NCI-H226 (cell line): ENCODE results near the gene MVP.
A peak's percentile ranks its signal among the peaks of the same experiment; 100 is the strongest.
"Not testable (repeated sequence)": the region's sequence is repeated elsewhere in the genome, so short reads cannot be mapped to it uniquely, and the experiment has no call there.

ENCODE experiments used
- DNase-seq: peaks from one replicate; pipeline ENCODE4 v3.0.0-alpha.2; 2015

Gene MVP

DNA sequence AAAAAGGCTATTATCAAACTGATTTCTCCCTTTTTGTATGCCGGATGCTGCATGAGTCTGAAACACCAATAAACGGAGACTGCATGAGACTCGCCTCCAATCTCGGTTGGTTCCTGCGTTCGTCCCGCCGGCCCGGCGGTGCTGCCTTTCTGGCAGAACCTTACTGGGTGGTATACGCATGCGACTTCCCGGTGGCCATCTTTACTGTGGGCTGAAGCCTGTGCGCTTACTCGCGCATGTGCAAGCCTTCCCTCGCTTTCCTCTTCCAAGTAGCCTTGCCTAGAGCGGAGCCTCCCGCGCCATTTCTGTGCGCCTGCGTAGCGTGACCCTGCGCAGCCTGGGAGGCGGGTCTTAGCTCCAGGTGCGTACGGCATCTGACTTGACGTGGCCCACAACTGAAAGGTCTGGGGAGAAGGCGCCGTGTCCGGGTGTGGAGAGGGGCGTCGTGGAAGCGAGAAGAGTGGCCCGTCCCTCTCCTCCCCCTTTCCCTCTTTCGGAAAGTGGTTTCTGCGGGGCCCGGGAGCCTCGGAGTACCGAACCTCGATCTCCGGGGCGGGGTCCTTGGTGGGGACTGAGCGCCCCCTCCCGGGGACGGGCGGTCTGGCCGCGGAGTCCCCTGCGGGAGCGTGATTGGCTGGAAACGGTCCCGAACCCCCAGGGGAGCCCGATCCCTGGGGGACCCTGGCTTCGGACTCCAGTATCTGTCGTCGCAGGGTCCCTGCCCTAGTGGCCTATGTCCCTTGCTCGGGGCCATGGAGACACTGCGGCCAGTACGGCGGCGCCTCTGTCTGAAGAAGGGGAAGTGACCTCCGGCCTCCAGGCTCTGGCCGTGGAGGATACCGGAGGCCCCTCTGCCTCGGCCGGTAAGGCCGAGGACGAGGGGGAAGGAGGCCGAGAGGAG is 4.2 kb upstream of the MVP start, which contains the start of gene PAGR1:
TSS of gene PAGR1 (plus strand) at position 360 of the 901 bp plus-strand sequence. CDS start at position 734, 374 bp downstream.
- peak; percentile 98 for DNase-seq

DNA sequence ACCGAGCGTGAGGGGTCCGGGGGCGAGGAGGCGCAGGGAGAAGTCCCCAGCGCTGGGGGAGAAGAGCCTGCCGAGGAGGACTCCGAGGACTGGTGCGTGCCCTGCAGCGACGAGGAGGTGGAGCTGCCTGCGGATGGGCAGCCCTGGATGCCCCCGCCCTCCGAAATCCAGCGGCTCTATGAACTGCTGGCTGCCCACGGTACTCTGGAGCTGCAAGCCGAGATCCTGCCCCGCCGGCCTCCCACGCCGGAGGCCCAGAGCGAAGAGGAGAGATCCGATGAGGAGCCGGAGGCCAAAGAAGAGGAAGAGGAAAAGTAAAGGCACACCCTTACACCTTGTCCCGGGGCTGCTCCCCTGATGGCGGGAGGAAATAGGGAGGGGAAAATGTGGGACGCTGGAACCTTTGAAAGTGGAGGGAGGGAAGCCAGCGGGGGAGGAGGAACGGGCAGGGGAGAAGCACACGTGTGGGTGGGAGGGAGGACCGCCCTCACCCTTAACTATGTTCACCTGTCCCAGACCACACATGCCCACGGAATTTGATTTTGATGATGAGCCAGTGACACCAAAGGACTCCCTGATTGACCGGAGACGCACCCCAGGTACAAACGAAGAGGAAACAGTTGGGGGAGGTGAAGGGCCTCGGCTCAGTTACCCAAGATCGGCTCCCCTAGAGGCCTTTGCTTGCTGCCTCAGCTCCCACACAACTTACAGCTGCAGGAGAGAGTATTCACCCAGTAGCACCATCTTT is 3.4 kb upstream of the MVP start:
- DNase-seq = peak; percentile 79

DNA sequence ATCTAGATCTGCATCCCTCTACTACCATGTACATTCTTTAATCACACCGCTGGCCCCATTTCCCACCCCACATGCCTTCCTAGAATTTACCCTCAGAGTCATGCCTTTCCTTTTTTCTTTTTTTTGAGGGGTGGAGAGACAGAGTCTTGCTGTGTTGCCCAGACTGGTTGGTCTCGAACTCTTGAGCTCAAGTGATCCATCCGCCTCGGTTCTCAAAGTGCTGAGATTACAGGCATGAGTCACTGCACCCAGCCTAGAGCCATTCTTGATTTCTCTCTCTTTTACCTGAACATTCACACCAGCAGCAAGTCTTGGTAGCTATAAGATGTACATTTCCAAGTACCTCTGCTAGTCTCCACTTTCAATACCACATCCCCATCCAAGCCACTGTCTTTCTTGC is 2.2 kb upstream of the MVP start:
- no peak for DNase-seq

DNA sequence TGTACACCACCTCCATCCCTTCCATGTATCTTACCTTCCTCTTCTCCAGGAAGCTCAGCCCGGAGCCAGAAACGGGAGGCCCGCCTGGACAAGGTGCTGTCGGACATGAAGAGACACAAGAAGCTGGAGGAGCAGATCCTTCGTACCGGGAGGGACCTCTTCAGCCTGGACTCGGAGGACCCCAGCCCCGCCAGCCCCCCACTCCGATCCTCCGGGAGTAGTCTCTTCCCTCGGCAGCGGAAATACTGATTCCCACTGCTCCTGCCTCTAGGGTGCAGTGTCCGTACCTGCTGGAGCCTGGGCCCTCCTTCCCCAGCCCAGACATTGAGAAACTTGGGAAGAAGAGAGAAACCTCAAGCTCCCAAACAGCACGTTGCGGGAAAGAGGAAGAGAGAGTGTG is 756 bp upstream of the MVP start:
- DNase-seq = no peak

DNA sequence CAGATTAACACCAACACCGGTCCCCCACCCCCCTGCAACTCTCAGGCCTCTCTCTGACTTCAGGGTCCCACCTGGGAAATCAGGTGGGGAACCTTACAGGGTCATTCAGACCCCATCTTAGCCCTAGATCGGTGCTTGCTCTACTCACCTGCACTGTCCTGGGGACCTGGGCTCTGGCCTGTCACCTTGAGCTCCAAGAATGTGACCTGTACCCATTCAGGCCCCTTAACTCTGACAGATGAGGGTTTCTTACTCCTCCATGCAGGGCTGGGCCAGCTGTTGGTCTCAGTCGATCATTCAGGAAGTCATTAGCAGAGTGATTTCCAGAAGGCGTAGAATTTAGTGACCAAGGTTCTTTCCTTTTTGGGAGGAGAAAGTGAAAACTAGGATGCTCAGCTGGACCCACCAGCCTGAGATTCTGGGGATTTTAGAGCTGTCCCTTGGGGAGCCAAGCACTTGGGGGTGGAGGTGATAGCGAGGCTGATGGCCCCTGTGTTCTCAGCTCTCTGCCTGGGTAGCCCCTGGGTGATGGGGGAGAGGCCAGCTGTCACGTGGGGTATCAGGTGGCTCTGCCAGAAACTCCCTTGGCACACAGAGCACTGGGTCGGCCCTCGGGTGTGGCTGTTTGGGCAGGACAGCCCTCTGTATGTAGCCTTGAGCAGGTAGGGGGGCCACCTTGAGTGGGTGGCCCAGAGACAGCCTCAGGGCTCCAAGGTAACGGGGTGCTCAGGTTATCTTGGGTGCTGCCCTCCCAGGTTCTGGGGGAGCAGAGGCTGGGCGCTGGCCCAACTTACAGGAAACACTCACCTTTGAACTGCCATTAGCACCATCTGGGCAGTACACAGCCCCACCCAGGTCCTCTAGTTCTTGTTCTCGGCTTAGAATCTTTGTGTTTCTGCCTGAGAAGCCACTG is 724 bp downstream of the MVP start:
- DNase-seq = peak; percentile 68

DNA sequence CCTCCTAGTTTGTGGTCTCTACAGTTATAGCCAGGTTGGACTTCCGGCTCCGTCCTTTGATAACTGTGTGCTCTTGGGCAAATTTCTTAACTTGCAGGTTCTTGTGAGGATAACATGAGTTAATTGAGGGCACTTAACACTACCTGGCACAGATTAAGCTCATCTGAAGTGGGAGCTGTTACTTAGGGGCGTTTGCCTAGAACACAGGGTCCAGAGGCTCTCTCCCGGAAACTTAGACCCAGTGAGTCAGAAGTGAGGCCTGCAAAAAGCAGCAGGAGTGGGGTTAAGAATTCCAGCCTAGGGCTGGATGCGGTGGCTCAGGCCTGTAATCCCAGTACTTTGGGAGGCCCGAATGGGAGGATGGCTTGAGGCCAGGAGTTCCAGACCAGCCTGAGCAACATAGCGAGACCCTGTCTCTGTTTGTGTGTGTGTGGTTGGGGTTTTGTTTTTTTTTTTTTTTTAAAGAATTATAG is 1.4 kb downstream of the MVP start:
- DNase-seq = peak; percentile 93

DNA sequence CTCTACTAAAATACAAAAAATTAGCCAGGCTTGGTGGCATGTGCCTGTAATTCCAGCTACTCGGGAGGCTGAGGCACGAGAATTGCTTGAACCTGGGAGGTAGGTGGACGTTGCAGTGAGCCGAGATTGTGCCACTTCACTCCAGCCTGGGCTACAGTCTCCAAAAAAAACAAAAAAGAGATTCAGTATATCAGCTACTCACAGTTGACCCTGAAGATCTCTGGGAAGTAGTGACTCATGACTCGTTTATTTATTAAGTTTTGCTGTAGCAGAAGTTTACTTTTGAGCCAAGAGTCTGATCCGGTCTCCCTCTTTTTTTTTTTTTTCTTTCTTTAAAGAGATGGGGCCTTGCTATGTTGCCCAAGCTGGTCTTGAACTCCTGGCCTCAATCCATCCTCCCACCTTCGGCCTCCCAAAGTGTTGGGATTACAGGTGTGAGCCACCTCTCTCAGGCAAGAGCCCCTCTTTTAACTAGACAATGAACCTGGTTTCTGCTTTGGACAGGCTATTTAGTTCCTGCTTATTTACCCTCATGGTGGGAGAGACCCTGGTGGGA is 4.4 kb downstream of the MVP start:
- DNase-seq = peak; percentile 67

DNA sequence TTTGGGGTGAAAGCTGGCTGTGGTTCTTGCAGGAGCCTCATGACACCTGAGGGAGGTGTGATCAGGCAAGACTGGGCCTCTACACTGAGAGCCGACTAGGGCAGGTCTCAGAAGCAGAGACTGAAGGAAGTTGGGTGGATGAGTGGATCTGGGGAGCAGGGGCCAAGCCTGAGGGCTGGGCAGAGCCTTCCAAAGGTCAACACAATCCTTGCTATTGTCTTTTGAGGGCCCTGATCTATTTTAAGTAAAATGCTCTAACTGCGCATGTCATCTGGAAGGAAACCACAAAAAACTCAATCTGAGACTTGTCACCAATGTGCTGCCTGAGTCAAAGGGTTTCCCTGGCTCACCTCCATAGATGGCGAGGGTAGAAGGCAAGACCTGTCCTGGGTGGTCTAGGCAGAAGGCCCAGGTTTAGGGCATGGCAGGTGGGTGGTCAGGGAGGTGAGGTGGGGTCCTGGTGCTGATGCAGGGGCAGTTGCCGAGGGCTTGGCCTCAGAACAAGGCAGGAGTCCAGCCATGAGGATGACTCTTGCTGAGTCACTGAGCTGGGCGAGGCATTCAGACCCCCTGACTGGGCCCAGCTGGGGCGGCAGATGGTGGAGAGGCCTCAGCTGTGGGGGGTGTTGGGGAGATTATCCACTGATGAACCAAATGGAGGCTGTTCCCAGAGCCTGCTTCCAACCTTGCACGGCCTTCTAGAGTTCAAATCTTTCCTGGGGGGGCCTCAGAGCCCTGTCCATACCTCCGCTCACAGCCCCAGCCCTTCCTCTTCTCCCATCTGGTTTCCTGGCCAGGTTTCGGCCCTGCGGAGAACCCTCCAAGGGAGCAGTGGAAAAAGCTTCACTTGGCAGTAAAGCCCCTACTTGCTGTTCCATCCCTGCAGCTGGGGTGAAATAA is 5.1 kb downstream of the MVP start:
- peak; percentile 59 for DNase-seq

DNA sequence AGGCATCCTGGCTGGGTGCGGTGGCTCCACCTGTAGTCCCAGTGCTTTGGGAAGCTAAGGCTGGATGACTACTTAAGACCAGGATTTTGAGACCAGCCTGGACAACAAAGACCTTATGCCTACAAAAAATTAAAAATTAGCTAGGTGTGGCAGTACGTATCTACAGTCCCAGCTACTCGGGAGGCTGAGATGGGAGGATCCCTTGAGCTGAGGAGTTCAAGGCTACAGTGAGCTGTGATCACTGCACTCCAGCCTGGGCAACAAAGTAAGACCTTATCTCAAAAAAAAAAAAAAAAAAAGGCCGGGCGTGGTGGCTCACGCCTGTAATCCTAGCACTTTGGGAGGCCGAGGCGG is 6.1 kb downstream of the MVP start:
- DNase-seq = no peak

DNA sequence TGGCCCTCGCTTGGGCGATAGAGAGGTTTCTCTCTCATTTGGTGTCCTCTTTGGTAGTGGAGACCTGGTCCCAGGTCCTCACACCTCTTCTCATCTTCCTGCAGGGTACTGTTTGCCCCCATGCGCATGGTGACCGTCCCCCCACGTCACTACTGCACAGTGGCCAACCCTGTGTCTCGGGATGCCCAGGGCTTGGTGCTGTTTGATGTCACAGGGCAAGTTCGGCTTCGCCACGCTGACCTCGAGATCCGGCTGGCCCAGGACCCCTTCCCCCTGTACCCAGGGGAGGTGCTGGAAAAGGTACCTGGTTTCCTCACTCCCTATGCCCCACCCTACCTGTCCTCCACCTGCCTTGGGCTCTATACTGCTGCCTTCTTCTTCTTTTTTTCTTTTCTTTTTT is 10.5 kb downstream of the MVP start:
- DNase-seq = no peak

DNA sequence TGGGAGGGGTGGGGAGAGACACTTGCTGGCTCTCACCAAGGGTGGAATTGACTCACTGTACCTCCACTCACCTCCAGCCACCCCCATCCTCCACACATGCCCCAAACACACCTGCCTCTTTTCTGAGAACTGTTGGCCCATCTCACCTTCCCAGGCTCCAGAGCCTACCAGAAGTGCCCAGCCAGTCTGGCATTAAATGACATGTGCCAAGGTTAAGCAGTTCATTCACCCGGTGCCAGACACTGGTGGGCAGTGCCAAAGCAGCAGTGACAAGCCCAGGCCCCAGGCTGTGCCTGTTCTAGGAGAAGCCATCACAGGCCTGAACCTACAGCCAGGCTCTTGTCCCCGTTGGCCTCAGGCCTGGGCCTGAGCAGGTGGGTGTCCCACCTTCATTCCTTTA is 11.2 kb downstream of the MVP start:
- no peak for DNase-seq

DNA sequence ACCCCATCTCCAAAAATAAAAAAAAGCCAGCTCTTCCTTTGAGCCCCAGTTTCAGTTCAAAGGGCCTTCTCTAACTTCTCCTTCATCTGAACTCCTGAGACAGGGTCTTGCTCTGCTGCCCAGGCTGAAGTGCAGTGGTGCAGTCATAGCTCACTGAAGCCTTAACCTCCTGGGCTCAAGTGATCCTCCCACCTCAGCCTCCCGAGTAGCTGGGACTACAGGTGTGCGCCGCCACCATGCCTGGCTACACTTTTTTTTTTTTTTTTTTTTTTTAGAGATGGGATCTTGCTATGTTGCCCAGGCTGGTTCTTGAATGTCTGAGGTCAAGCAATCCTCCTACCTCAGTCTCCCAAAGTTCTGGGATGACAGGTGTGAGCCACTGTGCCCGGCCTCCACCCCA is 13.0 kb downstream of the MVP start:
- DNase-seq = not testable (repeated sequence)

DNA sequence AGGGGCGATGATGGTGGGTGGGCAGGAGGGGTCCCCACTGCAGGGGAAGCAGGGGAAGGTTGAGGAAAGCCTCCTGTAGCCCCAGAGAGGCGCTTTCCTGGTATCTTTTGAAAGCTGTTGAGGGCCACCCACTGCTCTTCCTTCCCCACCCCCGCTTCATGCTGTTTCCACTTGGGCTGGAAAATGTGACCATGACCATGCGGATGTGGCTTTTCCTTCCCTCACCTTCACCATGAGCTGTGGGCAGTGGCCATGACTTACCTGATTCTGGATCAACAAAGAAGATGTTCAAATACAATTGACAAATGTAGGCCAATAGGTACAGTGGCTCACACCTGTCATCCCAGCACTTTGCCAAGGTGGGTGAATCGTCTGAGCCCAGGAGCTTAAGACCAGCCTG is 13.8 kb downstream of the MVP start:
- DNase-seq = no peak

DNA sequence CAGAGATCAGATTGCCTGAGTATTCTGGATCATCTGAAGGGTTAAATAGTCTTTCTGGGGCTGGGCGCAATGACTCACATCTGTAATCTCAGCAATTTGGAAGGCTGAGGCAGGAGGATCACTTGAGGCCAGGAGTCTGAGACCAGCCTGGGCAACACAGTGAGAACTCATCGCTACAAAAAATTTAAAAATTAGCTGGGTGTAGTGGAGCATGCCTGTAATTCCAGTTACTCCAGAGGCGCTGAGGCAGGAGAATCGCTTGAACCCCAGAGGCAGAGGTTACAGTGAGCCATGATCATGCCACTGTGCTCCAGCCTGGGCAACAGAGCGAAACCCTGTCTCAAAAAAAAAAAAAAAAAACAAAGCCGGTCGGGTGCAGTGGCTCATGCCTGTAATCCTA is 15.7 kb downstream of the MVP start:
- no peak for DNase-seq

DNA sequence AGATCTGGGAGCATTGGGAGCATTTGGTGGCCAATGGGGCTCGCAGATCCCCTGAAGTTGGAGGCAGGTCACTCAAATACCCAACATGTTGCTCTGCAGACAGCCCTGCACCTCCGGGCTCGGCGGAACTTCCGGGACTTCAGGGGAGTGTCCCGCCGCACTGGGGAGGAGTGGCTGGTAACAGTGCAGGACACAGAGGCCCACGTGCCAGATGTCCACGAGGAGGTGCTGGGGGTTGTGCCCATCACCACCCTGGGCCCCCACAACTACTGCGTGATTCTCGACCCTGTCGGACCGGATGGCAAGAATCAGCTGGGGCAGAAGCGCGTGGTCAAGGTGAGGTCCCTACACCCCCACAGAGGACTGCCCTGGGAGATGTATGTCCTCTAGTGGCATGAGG is 16.4 kb downstream of the MVP start:
- DNase-seq = no peak

DNA sequence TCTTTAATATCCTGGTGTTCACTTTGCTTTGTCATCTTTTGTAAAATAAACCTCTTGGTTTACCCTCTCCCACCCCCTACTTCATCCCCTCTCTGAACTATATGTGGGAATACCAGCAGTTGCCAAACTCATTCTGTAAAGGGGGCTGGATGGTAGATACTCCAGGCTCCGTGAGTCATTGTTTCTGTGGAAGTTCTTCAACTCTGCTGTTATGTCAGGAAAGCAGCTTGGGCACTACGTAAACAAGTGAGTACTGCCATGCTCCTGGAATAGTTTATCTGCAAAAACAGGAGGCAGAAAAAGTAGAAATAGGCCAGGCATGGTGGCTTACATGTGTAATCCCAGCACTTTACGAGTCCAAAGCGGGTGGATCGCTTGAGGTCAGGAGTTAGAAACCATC is 17.6 kb downstream of the MVP start:
- no peak for DNase-seq

DNA sequence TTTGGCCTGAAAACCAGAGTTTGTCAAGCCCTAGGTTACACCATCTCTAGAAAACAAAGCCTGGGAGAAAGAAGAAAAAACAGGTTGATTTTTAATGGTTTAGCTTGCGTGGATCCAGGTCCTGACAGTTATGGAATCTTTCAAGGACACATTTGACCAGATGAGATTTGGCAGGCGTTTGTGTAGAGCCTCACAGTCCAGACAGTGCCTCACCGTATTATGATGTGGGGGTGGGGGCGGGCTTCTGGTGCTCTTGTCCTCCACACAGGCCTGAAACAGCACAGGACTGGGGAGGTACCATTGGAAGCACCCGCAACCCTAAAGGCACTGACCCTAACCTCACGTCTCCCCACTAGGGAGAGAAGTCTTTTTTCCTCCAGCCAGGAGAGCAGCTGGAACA is 19.6 kb downstream of the MVP start:
- no peak for DNase-seq

DNA sequence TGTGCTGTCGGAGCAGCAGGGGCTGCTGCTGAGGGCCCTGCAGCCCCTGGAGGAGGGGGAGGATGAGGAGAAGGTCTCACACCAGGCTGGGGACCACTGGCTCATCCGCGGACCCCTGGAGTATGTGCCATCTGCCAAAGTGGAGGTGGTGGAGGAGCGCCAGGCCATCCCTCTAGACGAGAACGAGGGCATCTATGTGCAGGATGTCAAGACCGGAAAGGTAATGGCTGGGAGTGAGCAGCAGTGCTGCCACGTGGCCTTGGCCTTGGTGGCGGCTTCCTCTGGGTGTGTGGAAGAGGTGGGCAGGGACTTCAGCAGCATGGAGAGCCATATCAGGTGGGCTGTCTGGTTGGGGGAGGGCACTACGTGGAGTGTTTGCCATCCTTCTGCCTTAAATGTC is 20.0 kb downstream of the MVP start:
- DNase-seq = no peak

DNA sequence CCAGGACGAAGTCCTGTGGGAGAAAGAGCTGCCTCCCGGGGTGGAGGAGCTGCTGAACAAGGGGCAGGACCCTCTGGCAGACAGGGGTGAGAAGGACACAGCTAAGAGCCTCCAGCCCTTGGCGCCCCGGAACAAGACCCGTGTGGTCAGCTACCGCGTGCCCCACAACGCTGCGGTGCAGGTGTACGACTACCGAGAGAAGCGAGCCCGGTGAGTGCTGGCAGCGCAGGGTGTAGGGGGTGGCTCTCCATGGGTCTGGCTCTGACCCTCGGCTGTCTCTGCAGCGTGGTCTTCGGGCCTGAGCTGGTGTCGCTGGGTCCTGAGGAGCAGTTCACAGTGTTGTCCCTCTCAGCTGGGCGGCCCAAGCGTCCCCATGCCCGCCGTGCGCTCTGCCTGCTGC is 21.4 kb downstream of the MVP start:
- DNase-seq = no peak

DNA sequence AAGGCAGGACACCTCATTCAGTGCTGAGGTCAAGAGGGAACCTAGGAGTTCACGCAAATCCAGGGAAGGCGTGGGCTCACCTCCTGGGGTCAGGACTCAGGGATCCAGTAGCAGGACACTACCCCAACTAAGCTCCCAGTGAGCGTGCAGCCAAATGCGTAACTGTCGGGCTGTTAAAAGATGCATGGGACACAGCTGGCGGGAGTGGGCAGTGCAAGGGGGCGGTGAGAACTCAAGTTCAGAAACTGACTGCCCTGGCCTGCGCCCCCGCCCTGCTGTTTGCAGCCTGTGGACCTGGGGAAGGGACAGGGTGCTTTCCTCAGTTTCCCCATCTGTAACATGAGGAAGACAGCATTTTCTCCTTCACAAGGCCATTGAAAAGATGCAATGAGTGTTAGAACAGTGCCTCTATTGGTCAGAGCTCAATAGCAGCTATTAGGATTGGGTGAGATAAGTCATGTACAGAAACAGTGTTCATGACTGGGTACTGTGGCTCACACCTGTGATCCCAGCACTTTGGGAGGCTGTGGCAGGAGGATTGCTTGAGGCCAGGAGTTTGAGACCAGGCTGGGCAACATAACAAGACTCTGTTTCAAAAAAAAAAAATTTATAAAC is 22.6 kb downstream of the MVP start:
- no peak for DNase-seq

DNA sequence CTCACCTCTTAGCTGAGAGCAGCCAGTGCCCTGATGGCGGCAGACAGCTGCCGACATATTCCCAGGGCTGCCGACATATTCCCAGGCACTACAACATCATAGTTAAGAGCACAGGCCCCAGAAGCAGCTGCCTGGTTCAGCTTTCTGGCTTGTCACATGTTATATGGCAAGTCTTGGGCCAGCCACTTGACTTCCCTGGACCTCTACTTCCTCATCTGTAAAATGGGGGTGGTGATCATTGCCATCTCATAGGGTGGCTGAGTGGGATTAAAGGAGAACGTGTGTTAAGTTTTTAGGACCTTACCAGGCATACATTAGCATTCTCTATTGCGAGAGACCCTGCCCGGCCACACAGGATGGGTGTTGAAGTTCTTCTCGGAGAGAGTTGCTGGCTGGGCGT is 23.7 kb downstream of the MVP start:
- no peak for DNase-seq
